Urothelium cell line (cell line): Measurements from ENCODE around the gene HES5.

Experiments used
- DNase-seq: peaks from one replicate; pipeline ENCODE4 v3.0.0; 2011; ENCODE audit warnings: low spot score, mixed read lengths
- FAIRE-seq: peaks from 2 replicates; lab custom pipeline; 2011; peaks lifted over from hg19 to GRCh38; lab: Jason Lieb, UNC

The HES5 gene

DNA sequence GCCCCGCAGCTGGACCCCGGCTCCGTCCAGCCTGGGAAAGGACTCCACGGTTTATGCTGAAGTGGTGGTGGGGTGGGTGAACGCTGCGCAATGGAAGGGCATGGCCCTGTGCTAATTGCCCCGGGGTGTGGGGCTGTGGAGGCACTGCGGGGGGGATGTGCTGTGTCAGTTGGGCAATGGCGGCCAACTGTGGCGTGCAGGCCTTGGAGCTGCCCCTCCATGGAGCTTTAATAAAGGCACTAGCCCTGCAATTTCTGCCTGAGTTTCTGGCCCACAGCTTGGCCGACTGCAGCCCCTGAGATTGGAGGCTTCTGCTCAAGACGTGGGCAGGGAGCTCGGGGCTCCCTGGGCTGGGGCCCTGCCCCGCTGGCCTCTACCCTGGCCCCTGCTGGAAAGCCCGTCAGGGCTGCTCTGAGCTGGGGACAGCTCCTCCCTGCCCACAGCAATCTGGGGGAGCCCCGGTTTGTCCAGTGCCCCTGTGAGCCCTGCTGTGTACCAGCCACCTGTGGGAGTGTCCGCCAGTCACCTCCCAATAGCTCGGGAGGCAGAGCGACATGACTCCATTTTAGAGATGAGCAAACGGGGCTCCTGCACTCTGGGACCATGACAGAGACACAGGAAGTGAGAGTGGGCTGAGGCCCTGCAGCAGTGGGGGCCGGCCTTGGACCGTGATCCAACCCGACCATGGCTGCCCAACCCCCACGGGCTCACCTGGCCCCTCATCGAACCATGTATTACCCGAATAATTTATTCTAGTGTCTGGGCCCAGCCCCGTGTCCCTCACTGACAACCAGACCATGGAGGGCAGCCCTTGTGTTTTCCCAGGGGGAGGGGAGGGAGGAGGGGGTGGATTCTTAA lies 17.4 kb upstream of the HES5 start:
- DNase-seq: no peak
- FAIRE-seq: no peak

DNA sequence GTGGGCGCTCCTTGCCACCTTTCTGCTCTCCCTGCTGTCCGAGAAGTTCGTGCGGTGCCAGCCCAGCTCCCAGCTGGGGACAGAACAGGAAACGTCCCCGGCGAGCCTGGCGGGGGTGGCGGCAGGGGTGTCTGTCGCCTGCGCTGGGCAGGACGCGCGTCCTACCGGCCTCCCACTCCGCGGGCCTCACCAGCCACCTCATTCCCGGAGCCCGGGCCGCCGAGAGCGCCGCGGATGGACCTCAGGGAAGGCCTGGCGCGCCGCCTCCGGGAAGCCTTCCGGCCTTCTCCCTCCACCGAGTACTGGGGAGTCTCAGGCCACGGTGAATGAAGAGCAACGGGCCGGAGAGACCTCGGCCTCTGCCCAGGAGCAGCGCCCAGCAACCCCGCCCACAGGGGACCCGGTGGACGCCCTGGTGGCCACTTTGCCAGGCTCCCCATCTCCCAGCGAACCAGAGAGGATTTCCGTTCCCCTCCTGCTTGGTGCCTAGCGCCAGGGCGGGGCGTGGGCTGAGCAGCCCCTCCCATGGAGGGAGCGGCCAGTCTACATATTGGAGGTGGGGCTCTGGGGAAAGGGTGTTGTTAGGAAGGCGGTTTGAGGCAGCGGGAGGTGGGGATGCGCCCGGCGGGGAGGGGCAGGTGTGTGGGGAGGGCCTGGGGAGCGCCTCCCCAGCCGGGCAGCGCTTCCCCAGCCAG lies 16.6 kb upstream of the HES5 start:
- DNase-seq: peak; percentile 87
- FAIRE-seq: no peak

DNA sequence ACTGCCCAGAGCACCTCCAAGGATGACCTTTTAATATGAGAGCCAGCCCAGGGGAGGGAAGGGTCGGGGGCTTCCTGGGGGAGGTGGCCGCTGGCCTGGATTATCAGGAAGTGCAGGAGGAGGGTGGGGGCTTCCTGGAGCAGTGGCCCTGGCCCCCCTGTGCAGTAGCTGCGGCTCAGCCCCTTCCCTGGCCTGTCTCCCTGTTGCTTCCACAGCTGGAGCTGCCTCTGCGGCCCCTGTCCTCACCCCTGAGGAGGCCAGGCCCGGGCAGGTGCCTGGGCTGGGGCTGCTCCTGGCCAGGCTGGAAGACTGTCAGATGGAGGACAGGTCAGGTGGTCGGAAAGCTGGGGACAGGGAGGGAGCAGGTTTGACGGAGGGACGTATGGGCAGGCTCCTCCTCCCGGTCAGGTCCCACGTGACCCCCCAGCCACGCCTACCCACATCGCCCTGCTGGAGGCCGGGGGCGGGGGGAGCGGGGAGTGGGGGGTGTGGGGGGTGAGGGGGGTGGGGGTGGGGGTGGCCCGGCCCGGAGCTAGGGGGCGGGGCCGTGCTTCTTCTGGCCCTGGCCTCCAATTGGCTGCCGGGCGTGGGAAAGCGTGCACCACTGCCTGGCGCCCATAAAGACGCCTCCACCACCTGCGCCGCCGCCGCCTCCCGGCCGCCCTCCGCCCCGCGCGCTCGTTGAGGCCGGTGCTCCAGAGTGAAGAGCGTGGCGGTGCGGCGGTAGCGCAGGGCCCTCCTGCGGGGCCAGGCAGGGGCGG lies 15.9 kb upstream of the HES5 start:
- FAIRE-seq (no peak), DNase-seq (peak; percentile 94)

DNA sequence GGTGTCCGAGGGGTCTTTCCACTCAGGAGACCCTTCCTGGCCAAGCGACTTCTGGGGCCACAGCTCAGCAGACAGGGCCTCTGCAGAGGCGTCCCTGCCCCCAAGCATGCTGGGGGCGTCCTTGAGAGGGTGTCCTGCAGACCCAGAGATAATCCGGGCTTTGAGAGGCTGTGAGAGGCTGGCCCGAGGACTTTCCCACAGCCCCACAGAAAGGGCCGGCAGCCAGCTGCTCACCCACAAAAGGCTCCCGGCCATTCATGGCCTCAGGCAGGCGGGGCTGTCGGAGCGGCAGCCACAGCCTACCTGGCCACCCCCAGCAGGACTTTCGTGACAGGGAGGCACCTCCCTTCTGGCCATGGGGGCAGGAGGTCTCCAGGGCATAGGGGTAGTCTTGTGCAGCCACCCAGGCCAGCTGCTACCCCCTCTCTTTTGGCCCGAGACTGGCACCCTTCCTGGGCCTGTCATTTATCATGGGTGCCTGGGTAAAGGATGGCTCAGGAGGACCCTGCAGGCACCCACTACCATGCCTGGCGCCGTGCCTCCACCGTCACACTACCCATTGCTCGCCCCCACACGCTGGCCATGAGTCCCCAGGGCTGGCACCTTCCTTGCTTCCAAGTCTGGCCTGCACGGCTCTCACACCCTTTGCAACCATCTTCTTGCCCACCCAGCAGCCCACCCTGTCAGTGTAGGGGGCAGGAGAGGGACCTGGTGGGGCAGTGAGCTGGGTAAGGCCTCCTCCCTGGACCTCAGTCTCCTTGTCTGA lies 15.0 kb upstream of the HES5 start:
- FAIRE-seq (no peak), DNase-seq (no peak)

DNA sequence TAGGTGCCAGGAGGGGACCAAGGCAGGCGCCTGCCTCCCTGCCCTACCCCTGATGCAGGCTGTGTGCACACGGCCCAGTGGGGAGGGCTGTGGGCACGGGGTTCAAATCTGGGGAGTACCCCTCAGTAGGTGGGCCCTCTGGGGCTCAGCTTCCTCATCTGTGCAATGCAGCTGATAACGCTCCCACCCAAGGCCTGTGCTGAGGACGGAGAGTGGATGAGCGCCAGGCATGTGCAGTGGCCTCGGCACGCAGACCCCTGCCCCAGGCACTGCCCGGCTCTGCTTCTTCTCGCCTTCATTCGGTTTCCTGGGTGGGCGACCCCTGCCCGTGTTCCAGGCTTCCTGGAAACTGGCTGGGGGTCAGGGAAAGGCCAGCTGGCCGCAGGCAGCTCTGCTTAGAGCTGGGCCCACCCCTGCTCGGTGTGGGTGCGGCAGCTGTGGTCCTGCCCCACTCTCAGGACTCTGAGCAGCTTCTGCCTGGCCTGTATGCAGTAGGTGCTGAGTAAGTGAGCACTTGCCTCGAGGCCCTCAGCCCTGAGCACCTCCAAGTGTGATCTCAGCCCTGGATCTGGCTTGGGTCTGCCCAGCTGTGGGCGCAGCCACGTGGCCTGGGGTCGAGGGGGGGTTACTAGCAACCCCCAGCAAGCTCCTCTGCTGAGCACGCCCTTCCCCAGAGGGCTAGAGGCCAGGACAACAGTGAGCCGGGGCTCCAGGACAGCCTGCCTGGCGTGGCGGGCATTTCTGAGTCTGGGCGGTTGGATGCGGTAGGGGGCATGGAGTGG lies 14.2 kb upstream of the HES5 start:
- no peak for FAIRE-seq
- DNase-seq: no peak

DNA sequence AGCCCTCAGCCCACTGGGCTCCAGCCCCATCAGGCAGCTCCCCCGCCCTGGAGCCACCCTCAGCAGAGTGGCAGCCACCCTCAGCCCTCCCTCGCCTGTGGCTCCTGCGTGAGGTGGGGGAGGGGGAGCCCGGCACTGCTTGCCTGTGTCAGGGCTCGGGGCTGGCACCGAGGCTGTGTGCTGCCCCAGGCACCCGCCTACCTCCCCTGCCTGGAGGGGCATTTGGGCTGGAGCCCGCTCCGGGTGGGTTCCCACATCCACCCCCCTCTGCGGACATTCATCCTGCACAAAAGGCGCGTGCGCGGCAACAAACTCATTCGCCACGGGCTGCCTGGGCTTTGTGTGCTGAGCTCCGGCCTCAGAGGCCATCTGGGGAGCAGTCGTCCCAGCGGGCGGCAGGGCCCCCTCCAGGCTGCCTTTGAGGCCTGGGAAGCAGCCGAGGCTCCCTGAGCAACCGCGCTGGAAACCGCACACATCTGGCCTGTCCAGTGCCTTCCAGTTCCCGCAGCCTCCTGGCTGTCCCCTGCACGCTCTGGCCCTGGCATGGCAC lies 13.6 kb upstream of the HES5 start:
- FAIRE-seq: no peak
- DNase-seq: no peak

DNA sequence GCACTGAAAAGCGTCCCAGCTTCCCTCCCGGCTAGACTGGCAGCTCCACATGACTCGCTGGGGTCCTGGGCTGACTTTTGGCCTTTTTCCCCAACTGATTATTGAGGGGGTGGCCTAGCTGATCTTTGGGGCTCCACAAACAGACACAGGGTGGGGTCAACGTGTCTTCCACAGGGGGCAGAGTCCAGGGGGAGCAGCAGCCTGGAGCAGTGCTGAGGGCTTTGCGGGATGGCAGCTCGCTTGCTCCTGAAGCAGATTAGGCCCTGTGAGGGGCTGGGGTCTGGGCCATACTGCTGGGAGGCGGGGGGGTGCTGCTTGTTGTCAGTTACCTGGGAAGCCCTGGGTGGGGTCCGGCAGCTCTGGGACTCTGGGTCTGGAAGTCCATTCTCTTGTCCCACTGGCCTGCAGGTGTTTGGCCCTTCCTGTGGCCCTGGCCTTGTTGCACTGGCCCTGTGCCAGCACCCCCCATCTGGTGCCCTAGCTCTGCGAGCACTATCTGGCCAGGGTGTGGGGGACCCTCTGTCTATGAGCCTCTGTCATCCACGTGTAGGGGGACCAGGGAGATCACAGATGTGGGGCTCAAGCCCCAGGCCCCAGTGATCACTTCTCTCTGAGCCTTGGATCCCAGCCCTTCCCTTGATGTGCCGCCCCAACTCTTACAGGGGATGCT lies 12.3 kb upstream of the HES5 start:
- FAIRE-seq: no peak
- DNase-seq: no peak

DNA sequence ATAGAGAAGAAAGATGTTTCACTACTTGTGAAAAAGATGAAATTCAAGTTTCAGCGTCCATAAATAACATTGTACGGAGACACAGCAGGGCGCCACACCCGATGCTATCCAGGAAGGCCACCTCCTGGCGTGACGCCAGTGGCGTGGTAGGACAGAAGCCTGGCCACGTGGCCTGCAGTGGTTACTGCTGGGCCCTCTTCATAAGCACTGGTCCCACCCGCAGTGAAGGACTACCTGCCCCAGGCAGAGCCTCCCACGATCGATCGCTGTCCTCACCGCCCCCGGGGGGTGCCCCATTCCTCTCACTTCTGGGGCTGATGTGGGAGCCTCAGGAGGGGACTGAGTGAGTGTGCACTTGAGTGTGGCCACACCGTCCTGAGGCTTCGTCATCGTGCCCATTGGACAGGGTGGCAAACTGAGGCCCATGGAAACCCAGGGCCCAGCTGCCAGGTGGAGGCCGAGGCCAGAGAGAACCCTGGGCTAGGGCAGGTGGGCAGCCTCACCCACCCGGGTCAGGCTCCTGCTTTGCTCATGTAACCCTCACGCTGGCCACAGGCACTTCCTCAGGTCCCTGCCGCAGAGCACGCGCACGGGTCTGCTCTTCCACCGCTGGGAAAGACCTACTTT lies 11.7 kb upstream of the HES5 start:
- DNase-seq (no peak), FAIRE-seq (no peak)

DNA sequence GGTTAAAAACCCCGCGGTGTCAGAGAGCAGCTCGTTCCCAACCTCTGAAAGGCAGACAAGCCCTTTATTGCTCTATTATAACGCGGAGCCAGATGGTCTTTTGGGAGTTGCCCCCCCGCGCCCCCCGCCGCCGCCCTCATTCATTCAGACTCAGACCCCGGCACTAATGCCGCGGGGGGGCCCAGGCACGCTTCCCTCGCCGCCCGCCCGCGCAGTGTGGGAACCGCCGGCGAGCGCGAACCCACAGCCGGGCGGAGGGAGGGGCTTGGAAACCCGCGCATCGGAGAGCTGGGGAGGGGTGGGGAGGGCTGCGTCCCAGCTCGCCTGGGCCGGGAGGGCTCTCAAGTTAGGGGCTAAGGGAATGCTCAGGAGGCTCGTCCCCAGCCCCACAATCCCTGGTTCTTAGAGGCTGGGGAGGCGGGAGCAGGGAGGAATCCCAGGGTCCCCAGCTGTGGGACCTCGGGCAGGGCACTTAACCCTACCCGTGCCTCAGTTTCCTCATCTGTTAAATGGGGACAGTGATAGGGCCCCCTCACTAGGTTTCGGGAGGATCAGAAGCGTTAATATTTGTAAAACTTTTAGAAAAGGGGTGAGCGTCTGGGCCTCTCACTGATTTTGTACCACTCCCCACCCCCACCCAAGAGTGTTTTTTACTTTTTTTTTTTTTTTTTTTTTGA lies 10.9 kb upstream of the HES5 start:
- DNase-seq: no peak
- FAIRE-seq: no peak

DNA sequence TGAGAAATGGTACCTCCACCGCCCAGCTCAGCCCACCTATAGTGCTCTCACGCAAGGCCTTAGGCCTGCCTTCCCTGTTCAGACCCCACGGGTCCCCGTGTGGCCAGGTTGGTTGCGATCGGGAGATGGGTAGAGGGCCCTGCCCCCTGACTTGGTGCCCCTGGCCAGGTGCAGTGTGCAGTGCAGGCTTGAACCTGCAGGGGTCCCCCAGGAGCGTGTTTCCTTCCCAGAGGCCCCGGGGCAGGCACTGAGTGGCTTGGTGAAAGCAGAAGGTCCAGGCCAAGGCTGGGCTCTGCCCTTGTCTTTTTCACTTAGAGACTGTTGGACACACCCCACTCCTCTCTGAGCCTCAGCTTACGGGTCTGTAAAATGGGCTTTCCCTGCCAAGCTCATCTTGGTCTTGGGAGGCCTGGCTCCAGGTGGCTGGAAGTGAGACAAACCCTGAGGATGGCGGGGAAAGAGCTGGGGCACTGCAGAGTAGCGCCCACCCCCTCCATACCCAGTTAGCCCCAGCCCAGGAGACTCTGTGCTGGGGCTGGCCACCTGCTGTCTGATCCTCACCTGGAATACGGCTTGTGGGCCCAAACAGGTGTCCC lies 9.3 kb upstream of the HES5 start:
- FAIRE-seq: no peak
- no peak for DNase-seq

DNA sequence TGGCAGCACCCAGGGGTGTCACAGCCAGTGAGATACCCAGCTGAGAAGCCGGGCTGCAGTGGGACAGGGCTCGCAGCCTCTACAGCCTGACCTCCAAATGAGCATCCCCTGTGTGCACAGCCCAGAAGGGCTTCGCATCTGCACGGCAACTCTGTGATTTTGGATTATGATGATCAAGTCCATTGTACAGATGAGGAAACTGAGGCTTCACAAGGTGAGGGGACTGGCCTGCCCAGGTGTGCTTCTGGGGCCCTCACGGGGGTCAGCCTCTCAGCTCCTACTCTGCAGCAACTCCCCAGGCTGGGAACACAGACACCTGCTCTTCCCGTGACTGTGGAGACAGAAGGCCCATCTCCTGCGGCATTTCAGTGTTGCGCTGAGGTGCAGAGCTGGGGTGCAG lies 8.8 kb upstream of the HES5 start:
- FAIRE-seq (no peak), DNase-seq (no peak)

DNA sequence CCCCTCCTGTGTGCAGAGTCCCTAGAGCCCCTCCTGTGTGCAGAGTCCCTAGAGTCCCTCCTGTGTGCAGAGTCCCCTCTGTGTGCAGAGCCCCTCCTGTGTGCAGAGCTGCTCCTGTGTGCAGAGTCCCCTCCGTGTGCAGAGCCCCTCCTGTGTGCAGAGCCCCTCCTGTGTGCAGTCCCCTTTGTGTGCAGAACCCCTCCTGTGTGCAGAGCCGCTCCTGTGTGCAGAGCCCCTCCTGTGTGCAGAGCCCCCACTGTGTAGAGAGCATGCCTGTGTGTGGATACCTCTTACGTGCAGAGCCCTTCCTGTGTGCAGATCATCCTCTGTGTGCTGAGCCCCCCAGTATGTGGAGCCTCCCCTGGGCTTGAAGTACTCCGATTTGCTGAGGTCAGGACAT lies 8.3 kb upstream of the HES5 start:
- no peak for DNase-seq
- no peak for FAIRE-seq

DNA sequence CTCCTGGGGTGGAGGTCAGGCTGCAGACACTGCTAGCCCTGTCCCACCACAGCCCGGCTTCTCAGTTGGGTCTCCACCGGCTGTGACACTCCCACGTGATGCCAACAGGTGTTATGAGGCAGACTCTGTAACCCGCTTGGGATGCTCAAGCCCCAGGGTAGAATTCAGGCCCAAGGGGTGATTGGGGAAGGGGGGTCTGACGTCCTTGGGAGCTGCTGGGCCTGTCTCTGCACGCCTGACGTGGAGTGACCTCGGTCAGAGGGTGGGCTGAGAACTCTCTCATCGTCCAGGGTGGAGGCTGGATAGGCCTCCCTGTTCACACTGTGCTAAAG lies 7.7 kb upstream of the HES5 start:
- FAIRE-seq: no peak

DNA sequence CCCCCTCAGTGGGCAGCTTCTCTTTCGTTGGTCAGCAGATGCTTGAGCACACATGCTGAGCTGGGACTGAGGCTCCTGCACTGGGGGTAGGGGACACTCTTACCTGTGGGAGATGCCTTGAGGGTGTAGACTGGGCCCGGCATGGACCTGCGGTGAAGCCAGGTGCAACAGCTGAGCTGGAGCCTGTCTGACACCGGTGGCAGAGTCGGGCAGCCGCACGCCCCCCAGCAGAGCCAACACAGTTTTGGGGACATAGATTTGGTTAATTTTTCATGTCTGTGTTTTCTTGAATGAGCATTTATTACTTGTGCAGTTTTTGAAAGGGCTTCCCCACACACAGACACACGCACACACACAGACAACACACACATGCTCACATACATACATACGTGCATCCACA lies 5.9 kb upstream of the HES5 start:
- FAIRE-seq: no peak

More for the DNA sequence above, 7.7 kb upstream of the HES5 start:
- DNase-seq: no peak

DNA sequence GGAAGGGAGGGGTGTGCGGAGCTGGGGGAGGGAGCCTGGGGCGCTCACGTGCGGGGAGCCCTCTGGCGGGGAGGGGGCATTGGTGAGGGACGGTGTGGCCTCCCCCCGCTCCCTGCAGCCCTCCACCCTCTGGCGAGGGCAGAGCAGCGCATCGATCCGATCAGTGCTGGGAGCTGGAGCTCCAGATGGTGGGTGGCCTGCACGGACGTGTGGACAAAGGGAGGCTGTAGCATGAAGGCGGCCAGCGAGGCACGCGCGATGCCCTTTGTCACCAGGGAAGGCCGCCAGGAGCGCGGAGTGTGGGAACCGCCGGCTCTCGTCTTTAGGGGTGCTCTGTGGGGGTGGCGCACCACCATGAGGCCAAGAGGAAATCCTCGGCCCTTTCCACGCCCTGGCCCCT lies 5.4 kb upstream of the HES5 start:
- DNase-seq: no peak
- FAIRE-seq: no peak

More for the DNA sequence above, 5.9 kb upstream of the HES5 start:
- DNase-seq: no peak

DNA sequence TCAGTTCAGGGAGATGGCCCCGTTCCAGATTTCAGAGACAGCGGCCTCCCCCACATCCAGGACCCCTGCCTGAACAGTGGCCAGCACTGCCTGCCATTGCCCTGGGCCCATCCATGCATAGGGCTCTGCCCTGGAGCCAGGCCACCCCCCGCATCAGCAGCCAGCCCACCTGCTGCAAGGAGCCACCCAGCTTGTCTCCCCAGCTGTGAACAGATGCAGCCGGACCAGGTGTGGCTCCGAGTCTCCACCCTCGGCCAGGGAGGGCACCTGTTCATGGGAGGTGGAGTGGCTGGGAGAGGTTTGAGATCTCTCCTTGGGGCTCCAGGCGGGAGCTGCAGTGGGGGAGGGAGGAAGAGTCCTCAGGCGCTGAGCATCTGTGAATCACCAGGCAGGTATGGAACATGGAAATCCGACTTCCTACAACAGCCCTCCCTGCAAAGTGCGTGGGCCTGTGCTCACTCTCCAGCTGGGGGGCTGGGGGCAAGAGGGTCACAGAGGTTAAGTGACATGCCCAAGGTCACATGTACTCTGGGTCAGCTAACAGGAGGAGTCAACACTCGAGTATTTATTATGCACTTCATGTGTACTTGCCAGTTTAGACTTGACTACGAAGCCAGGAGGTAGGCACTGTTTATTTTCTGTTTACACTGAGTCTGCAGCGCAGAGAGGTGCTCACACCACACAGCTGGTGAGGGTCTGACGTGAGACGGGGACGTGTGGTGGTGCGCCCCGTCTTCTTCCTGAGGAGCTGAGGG lies 4.8 kb upstream of the HES5 start:
- peak; percentile 70 for DNase-seq
- FAIRE-seq: no peak

DNA sequence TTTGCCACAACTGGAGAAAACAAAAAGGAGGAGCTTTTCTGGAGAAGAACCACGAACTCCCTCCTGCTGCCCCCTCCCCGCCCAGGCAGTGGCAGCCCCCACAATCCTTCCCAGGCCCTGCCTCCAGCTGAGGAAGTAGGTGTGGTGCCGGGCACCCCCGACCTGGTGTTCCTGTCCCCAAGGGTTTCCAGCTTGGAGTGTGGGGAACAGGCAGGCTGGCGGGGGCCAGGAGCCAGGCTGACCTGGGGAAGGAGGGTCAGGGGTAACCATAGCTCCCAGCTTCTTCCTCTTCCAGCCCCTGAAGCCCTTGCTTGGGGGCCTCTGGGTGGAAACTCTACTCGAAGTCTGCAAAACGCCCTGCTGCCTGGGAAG lies 4.2 kb upstream of the HES5 start:
- DNase-seq (no peak), FAIRE-seq (no peak)
